CD4-positive, alpha-beta T cell treated with Interferon gamma for 1 hour (primary cell): Measurements from ENCODE around the gene CRB2.
A peak's percentile ranks its signal among the peaks of the same experiment; 100 is the strongest.

ENCODE experiments used
- DNase-seq: peaks from one replicate; pipeline ENCODE4 v3.0.0-alpha.2; 2020

CRB2 gene

GRCh38 chr9:123348317-123348992, 7.5 kb upstream of the CRB2 start:
- DNase-seq: no peak

GRCh38 chr9:123349033-123349432, 7.0 kb upstream of the CRB2 start:
- no peak for DNase-seq

DNA sequence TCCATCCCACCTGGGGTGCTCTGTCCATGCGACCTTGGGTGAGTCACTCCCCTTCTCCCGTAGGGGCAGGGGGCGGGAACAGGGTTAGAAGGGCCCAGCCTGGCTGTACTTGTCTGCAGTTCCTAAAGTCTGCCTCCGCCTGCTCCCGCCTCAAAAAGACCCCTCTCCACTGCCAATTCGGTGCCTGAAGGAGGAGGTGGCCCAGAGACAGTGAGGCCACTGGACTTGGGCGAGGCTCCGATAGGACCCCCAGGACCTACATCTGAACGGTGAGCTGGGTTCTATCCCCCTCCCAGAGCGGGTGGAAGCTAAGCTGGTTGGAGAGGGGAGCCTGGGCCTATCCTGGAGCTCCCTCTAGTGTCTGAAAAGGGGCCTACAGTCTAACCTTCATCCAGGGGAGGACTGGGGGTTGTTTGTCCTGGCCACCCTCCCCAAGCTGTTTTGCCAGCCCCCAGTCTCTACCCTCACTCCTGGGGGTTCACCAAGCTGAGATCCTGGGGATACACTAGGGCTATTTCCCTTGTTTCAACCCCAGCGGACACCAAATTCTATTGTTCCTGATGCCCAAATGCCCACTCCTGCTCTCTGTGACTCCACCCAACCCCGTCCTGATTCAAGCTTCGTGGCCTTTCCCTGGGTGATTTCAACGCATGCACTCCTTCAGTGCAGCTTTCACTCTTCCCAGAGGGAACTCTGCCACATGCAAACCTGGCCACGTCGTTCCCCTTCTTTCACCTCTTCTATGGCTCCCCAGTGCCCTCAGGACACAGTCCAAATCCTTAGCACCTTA, 6.1 kb upstream of the CRB2 start:
- DNase-seq: peak; percentile 50

- no peak for DNase-seq
Observed at GRCh38 chr9:123350590-123351310, 5.2 kb upstream of the CRB2 start.

- DNase-seq: no peak
Observed at GRCh38 chr9:123353041-123353440, 3.0 kb upstream of the CRB2 start.

DNA sequence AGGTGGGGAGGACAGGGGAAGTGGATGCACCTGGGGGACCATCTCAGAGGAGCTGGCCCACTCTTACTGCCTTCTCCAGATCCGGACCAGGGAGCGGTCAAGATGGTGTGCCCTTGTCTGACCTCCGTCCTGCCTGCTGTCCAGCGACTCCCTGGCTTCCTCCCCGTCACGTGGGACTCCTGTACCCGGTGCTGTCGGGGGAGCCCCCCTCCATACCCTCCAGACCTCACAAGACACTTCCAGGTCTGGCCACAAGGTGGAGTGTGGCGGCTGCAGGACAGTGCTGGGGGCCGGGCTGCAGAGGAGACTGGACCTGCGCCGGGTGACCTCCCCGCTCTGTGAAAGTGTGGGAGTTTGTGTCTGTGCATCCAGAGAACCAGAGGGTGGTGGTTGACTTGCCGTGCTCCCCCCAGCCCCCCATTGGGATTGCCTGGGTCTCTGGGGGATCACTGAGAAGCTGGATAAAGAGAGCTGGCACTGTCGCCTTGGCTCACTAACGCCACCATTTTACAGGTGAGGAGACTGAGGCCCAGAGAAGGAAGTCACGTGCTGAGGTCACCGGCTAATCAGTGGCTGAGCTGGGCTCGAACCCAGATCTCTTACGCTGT, 1.9 kb upstream of the CRB2 start:
- DNase-seq: peak; percentile 46

GRCh38 chr9:123354806-123355508, 1.0 kb upstream of the CRB2 start:
- DNase-seq: no peak

- DNase-seq: no peak
Observed at GRCh38 chr9:123356851-123357742, 1.1 kb downstream of the CRB2 start.

DNA sequence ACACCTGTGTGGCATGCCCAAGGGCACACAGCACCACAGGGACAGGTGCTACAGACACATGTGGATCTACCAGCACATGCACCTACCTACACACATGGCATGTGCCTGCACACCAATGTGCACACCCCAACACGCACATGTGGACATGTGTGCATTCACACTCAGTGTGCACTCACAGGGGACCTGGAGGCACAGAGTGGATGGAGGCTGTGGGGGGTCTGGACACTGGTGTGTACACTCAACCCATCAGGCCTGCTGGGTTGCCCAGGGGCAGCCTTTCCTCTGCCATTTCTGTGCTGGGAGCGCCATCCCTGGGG, 1.7 kb downstream of the CRB2 start:
- no peak for DNase-seq

DNA sequence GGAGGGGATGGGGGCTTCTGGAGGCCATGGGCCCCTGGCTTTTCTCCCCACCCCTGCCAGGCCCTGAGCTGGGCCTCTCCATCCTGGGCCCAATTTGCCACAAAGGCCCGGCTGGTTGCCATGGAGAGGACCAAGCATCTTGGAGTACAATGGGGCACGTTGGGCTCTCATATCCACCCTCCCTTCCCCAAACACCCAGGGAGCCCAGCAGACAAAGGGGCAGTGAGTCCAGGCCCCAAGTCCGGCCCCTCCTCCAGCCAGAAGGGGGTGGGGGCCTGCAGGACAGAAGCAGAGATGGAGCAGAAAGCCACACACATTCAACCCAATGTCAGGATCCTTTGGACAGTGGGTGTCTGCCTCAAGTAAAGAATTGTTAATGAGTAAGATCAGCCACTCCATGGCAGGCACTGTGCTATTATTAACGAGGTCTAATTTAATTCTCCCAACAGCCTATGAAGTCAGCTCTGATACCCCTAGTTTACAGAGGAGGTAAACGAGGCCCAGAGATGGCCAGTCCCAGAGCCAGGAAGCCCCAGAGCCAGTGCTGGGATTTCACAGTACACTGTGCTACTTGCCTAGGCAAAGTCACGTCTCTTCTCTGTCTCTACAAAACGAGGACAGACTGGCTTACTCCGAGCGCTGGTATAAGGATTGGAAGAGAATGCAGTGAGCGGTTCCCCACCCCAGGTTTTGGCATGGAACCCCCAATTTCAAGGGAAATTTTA, 2.3 kb downstream of the CRB2 start:
- no peak for DNase-seq

DNA sequence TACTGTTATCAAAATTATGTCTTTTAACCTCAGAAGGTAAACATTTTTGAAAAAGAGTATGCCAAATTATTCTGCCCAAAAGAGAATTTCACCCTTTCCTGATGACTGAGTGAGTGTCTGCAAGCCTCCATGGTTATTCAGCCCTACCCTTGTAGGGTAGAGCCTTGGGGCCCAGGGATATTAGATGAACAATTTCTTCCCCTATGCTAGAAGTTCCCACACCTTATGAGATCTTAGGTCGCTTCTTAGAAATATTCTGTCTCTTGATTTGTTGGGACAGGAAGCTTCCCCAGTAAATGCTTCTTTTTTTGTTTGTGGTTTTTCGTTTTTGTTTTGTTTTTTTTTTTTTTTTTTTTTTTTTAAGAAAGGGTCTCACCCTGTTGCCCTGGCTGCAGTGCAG, 3.1 kb downstream of the CRB2 start:
- DNase-seq: no peak

DNA sequence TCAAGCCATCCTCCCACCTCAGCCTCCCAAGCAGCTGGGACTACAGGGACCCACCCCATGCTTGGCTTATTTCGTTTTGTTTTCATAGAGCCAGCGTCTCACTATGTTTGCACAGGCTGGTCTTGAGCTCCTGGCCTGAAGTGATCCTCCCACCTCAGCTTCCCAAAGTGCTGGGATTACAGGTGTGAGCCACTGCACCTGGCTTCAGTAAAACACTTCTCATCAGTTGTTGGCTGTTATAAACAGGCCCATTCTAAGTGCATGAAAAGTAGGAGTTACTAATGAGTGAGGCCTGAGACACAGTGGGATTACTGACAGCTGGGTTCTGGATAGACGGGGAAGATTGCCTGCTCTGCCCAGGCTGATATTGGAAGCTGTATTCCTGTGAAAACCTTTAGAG, 3.5 kb downstream of the CRB2 start:
- DNase-seq: no peak

- peak; percentile 17 for DNase-seq
Observed at GRCh38 chr9:123360161-123361085, 4.4 kb downstream of the CRB2 start.

- DNase-seq: no peak
Observed at GRCh38 chr9:123361086-123361730, 5.2 kb downstream of the CRB2 start.

- no peak for DNase-seq
Observed at GRCh38 chr9:123361731-123362510, 5.9 kb downstream of the CRB2 start.

- DNase-seq: no peak
Observed at GRCh38 chr9:123362856-123363255, 6.9 kb downstream of the CRB2 start.

DNA sequence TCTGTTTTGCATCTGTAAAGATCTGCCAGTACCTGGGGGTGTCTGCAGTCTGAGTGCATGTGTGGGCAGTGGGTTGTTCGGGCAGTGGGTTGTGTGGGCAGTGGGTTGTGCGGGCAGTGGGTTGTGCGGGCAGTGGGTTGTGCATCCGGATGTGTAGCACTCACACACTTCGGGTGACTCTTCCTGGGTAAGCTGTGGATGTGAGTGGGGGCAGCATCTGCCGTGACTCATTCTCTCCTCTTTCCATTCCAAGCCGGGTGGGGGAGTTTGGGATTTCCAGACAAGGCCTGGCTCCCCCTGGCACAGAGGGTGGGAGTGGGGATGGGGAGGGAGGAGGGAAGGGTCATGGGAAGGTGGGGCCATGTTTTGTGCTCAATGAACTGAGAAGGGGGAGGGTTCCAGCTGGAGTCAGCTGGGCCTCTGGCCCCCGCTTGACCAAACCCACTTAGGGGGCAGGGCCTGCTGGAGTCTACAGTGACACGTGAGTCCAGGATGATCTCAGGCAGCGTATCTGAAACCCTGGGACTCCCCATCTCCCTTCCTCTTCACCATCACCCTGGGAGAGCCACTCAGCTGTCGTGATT, 8.3 kb downstream of the CRB2 start:
- DNase-seq: no peak

GRCh38 chr9:123365287-123365880, 9.4 kb downstream of the CRB2 start:
- DNase-seq: no peak
